Spinal cord (tissue), 10 donors: ENCODE measurements around the gene PRRT1. TPM values are rescaled to one million over a fixed set of nuclear protein-coding genes. Genes with fewer than 3 reads are reported as not detected.

Experiments used
- DNase-seq, 6 donors: peaks; one replicate each; pipeline versions ENCODE4 v3.0.0 to v3.0.0-alpha.2; 2013 to 2015; ENCODE audit warnings: low spot score in 6 of 6, low read depth in 4 of 6
- H3K27ac ChIP-seq: one replicate; pipeline ENCODE4 v1.5.1; 2013; ENCODE audit warnings: low read depth, low read length, control low read depth
- H3K27me3 ChIP-seq: one replicate; pipeline ENCODE4 v1.6.1; 2013; ENCODE audit warnings: low read length; ENCODE audit not compliant: control insufficient read depth, insufficient read depth
- H3K36me3 ChIP-seq: one replicate; pipeline ENCODE4 v1.6.1; 2013; ENCODE audit warnings: low read length; ENCODE audit not compliant: control insufficient read depth, insufficient read depth
- H3K4me1 ChIP-seq: one replicate; pipeline ENCODE4 v1.6.1; 2013; ENCODE audit warnings: low read length; ENCODE audit not compliant: control insufficient read depth, insufficient read depth
- H3K4me3 ChIP-seq: one replicate; pipeline ENCODE4 v1.5.1; 2013; ENCODE audit warnings: low read depth, low read length, control low read depth
- H3K9me3 ChIP-seq: one replicate; pipeline ENCODE4 v1.6.1; 2013; ENCODE audit warnings: low read length; ENCODE audit not compliant: control insufficient read depth, insufficient read depth
- WGBS: methylation state at CpG from one replicate; pipeline ENCODE4 v1.1.5; 2013; ENCODE audit warnings: missing lambda C conversion rate; ENCODE audit not compliant: insufficient coverage; 5-methylcytosine and 5-hydroxymethylcytosine counted together
- polyA plus RNA-seq, 2 donors: library from polyadenylated mRNA; unstranded; fragments of 120-200 nt; gene quantifications; one replicate each; pipeline ENCODE4 v1.2.1, GENCODE V29; 2013; ENCODE audit not compliant: insufficient read length in 2 of 2
- total RNA-seq, 2 donors: library from RNA; depleted of rRNA in 1 of 2; stranded (reverse); fragments of 120-200 nt in 1 of 2; fragments of >200 nt in 1 of 2; gene quantifications; one replicate each; pipeline versions ENCODE4 v1.2.3 to v1.2.4, GENCODE V29; 2013 to 2014
- donor health status: healthy.

PRRT1 gene
- total and polyA plus RNA-seq, 4 donors = 0.83 to 17.7 (median 8.2) TPM

DNA sequence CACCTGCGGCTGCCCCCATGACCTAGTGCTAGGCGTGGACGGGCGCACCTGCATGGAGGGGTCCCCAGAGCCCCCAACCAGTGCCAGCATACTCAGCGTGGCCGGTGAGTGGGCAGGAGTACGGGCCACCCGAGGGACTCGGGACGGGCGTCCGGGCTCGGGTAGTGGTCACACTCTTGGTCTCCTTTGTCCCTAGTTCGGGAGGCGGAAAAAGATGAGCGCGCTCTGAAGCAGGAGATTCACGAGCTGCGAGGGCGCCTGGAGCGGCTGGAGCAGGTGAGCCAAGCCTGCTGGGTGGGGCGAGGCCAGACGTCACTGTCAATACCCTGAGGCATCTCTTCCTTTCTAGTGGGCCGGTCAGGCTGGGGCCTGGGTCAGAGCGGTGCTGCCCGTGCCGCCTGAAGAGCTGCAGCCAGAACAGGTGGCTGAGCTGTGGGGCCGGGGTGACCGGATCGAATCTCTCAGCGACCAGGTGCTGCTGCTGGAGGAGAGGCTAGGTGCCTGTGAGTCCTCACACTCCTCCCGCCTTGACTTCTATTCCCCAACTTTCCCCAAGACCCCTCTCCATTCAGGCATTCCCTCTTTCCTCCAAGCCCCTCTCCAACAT is 15.5 kb upstream of the PRRT1 start:
- Histone ChIP-seq H3K4me1 (peaks cover 32% of the 10 kb centered on the region), H3K27ac (peak overlapping the region; percentile 6), H3K36me3 (peaks cover 87% of the 10 kb centered on the region), H3K4me3 (peak overlapping the region; percentile 62), H3K27me3 (no peaks in the 10 kb centered on the region), H3K9me3 (no peaks in the 10 kb centered on the region)
- DNase-seq = no peak
- 80% methylated on average over 32 of the region's 32 CpGs for WGBS

DNA sequence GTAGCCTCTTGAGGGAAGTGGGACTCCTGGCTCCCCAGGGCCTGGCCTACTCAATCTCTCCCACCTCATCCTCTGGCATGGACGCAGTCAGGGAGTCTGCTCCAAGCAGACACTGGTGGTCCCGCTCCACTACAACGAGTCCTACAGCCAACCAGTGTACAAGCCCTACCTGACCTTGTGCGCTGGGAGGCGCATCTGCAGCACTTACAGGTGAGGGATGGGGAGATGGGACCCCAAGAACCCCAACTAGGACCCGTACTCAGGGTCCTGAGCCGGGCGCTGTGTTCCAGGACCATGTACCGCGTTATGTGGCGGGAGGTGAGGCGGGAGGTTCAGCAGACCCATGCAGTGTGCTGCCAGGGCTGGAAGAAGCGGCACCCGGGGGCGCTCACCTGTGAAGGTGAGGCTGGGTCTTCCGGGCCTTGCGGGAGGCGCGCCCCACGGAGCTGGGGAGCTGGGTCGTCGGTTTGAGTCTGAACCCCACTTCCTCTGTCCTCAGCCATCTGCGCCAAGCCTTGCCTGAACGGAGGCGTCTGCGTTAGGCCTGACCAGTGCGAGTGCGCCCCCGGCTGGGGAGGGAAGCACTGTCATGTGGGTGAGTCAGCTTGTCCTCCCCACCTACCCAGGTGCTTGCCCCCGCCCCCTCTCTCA is 14.8 kb upstream of the PRRT1 start:
- 86% methylated on average over 16 of the region's 30 CpGs for WGBS
- peaks cover 33% of the 10 kb centered on the region for H3K4me1 ChIP-seq
- H3K4me3 ChIP-seq = peak overlapping the region; percentile 62
- no peak for DNase-seq
- H3K27ac ChIP-seq = peak overlapping the region; percentile 57
- H3K9me3 ChIP-seq = no peaks in the 10 kb centered on the region
- no peaks in the 10 kb centered on the region for H3K27me3 ChIP-seq
- H3K36me3 ChIP-seq = peaks cover 91% of the 10 kb centered on the region

DNA sequence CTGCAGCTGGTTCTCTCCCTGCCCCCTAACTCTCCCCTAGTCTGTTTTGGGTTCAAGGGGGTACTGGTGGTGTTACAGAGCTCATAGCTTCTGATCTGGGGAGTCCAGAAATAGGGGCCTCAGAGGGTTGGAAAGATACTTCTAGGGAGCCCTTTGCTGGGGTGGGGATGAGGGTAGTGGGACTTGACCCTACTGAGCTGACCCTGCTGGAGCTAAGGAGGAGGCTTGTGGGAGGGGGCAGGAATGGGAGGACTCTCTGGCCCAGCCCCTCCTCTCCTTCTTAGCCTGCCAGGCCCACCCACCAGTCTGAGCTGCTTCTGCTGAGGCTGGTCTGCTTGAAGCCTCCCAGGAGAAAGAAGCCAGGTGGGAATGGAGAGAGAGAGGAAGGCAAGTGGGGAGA is 12.6 kb upstream of the PRRT1 start, which contains the start of gene EGFL8:
EGFL8 (plus strand) TSS at position 301 of the 400 bp plus-strand sequence. CDS start 1,571 bp downstream, outside the sequence.
- Histone ChIP-seq H3K4me1 (peaks cover 25% of the 10 kb centered on the region), H3K27ac (peak within 1 kb of the TSS; percentile 68), H3K27me3 (no peaks in the 10 kb centered on the region), H3K4me3 (peak within 1 kb of the TSS; percentile 62), H3K36me3 (peaks cover 76% of the 10 kb centered on the region), H3K9me3 (no peaks in the 10 kb centered on the region)
- no peak for DNase-seq

DNA sequence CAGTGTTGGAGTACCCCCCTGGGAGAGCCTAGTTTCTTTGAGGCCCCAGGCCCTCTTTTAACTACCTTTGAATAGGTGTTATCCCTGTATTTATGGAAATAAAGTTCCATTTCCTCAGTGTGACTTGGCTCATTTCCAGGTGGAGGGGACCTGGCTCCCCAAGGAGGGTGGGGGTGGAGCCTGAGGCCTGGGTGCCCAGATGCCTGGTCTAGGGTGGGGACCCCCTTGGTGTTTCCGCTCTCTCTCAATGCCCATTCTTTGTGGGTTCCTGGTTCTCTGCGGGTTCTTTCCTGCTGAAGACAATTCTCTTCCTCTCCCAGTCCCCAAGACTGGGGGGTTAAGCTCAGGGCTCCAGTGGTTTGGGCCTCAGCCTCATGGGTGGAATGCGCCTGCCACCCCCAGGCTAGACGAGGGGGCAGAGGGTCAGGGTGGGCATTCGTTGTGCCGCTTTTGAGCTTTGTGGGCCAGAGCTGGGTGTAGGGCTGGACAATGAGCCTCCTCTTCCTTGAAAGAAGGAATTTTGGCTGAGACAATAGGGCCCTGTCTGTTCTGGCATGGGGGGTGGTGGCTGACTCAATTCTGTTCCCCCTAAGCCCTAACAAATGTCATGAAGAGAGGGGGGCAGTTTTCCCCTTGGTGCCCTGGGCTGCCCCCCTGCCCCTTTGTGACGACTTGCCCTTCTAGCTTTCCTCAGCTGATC is 12.0 kb upstream of the PRRT1 start:
- Histone ChIP-seq H3K36me3 (peaks cover 74% of the 10 kb centered on the region), H3K4me3 (peak overlapping the region; percentile 62), H3K4me1 (peaks cover 21% of the 10 kb centered on the region), H3K27ac (peak overlapping the region; percentile 68), H3K27me3 (no peaks in the 10 kb centered on the region), H3K9me3 (no peaks in the 10 kb centered on the region)
- DNase-seq = peak in 1 of 6 donors; percentile 58
- WGBS = 71% methylated on average over 6 of the region's 7 CpGs

DNA sequence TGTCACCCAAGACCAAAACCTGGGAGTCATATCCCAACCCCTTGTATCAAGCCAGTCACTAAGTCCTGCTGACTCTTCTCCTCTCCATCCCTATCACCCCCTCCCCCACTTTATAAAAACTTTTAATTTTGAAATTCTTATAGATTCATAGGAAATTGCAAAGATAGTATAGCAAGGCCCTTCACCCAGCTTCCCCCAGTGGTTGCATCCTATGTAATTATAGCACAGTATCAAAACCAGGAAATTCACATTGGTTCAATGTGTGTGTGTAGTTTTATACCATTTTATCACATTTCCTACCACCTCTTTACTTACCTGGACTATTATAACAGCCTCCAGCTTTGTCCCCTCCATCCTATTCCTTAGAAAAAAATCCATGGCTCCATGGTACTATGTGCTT is 6.3 kb upstream of the PRRT1 start:
- Histone ChIP-seq H3K36me3 (peaks cover 53% of the 10 kb centered on the region), H3K27ac (no peak overlapping the region), H3K9me3 (no peaks in the 10 kb centered on the region), H3K27me3 (no peaks in the 10 kb centered on the region), H3K4me1 (peaks cover 30% of the 10 kb centered on the region), H3K4me3 (no peak overlapping the region)
- no peak for DNase-seq

DNA sequence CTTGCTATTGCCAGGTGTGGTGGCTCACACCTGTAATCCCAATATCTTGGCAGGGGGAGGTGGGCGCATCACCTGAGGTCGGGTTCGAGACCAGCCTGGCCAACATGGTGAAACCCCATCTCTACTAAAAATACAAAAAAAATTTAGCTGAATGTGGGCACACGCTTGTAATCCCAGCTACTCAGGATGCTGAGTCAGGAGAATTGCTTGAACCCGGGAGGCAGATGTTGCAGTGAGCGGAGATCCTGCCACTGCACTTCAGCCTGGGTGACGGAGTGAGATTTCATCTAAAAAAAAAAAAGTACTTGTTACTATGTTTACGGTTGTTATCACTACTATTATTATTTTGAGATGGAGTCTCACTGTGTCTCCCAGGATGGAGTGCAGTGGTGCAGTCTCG is 5.2 kb upstream of the PRRT1 start:
- Histone ChIP-seq H3K4me1 (peaks cover 33% of the 10 kb centered on the region), H3K36me3 (peaks cover 41% of the 10 kb centered on the region), H3K27me3 (no peaks in the 10 kb centered on the region), H3K9me3 (no peaks in the 10 kb centered on the region), H3K27ac (no peak overlapping the region), H3K4me3 (no peak overlapping the region)
- DNase-seq = no peak
- WGBS = 100% methylated on average over 1 of the region's 9 CpGs

DNA sequence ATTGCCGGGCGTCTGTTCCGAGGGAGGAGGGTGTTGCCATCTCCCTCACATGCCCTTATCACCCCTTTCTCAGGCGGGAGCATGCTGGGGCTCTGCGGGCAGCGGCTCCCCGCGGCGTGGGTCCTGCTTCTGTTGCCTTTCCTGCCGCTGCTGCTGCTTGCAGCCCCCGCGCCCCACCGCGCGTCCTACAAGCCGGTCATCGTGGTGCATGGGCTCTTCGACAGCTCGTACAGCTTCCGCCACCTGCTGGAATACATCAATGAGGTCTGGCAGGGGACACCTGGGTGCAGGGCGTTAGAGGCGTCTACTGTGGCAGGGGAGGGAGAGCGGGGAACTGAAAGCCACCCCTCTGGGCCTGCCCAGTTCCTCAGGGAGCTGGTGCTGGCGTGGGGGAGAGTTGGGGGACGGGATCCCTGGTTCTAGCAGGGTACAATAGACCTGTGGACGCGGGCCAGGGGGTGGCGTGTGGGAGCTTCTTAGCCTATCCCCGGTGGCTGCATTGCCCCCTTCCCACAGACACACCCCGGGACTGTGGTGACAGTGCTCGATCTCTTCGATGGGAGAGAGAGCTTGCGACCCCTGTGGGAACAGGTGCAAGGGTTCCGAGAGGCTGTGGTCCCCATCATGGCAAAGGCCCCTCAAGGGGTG is 2.9 kb upstream of the PRRT1 start:
- peak overlapping the region; percentile 94 for H3K27ac ChIP-seq
- peaks cover 36% of the 10 kb centered on the region for H3K36me3 ChIP-seq
- H3K4me3 ChIP-seq = peak overlapping the region; percentile 93
- no peaks in the 10 kb centered on the region for H3K9me3 ChIP-seq
- DNase-seq = peak in 2 of 6 donors; percentile 76 to 85
- peaks cover 48% of the 10 kb centered on the region for H3K4me1 ChIP-seq
- peaks cover 6% of the 10 kb centered on the region for H3K27me3 ChIP-seq
- WGBS = 4% methylated on average over 30 of the region's 34 CpGs

DNA sequence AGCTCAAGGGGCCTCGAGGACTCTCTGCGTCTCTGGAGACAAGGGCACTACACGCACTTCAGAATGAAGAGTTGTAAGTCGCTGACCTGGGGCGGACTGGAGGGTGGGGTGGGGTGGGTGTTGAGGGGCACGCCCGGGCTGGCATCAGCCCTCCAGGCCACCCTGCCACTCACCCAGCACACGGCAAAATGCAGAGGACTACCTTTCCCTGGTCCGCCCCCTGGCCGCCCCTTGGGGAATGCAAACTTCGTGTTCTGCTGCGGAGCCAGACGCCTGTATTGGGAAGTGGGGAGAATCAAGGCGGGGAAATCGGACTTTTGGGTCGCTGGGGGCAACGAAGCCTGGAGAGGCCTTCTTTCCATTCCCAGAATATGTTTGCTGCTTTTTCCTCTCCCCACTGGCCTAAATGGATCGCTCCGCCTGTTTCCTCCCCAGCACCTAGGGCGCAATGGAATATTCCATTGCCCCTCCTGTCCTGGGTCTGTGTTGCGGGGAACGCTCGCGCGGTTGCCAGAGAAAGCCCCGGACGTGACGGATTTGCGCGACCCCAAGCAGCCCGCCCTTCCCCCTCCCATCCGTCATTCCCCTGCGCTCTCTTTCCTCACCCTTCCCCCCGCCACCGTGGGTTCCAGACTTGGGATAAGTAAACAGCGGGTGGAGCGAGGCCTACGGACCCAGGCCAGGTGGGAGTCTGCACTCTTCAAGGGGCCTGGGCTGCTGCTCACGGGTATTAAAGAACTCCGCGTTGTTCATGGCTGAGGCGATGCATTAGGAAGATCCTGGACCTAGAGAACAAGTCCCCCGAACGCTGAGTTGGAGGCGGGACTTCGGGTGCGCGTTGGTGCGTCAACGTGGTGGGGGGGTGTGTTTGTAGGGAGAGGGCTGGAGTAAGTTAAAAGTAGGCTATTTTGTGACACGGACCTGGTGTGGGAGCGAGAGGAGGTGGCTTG is 2.1 kb upstream of the PRRT1 start, which contains the start of gene PPT2:
PPT2 (plus strand) TSS at position 578 of the 950 bp plus-strand sequence. CDS start 454 bp downstream, outside the sequence.
- WGBS = 0% methylated on average over 38 of the region's 52 CpGs
- peak within 1 kb of the TSS; percentile 93 for H3K4me3 ChIP-seq

More for the DNA sequence above, 2.1 kb upstream of the PRRT1 start, which contains the start of gene PPT2:
- Histone ChIP-seq H3K9me3 (no peaks in the 10 kb centered on the region), H3K27ac (peak within 1 kb of the TSS; percentile 94), H3K27me3 (peaks cover 12% of the 10 kb centered on the region), H3K4me1 (peaks cover 56% of the 10 kb centered on the region), H3K36me3 (peaks cover 36% of the 10 kb centered on the region)
- DNase-seq = peak; percentile 89 to 98 (median 90)
